DMS 273 treated with DMSO at 0.1 percent for 48 hours (cell line): Measurements from ENCODE around the gene RPA1.
A peak's percentile ranks its signal among the peaks of the same experiment; 100 is the strongest.
"Not testable (repeated sequence)": the region's sequence is repeated elsewhere in the genome, so short reads cannot be mapped to it uniquely, and the experiment has no call there.

Experiments used
- DNase-seq: peaks from one replicate; lab custom pipeline; 2025; lab: John Stamatoyannopoulos, UW

RPA1 gene

GRCh38 chr17:1880851-1881630 is 51.2 kb downstream of the RPA1 start:
- no peak for DNase-seq

- DNase-seq: no peak
Measured at GRCh38 chr17:1882836-1883235, 53.0 kb downstream of the RPA1 start.

GRCh38 chr17:1883536-1883935 is 53.7 kb downstream of the RPA1 start:
- no peak for DNase-seq

- DNase-seq: no peak
Measured at GRCh38 chr17:1888741-1889140, 58.9 kb downstream of the RPA1 start.

GRCh38 chr17:1890758-1891450 is 61.1 kb downstream of the RPA1 start:
- no peak for DNase-seq

GRCh38 chr17:1894753-1895339 is 65.0 kb downstream of the RPA1 start:
- no peak for DNase-seq

- not testable (repeated sequence) for DNase-seq
Measured at GRCh38 chr17:1895479-1895878, 65.7 kb downstream of the RPA1 start.

- DNase-seq: no peak
Measured at GRCh38 chr17:1896243-1897104, 66.7 kb downstream of the RPA1 start.

GRCh38 chr17:1897105-1897656 is 67.4 kb downstream of the RPA1 start:
- no peak for DNase-seq

GRCh38 chr17:1898332-1898731 is 68.5 kb downstream of the RPA1 start:
- no peak for DNase-seq

- DNase-seq: no peak
Measured at GRCh38 chr17:1898872-1899271, 69.1 kb downstream of the RPA1 start.

GRCh38 chr17:1899403-1900000 is 69.7 kb downstream of the RPA1 start:
- DNase-seq: no peak

GRCh38 chr17:1904273-1905182 is 74.7 kb downstream of the RPA1 start:
- no peak for DNase-seq

GRCh38 chr17:1905190-1905913 is 75.5 kb downstream of the RPA1 start:
- DNase-seq: no peak

GRCh38 chr17:1906662-1907101 is 76.9 kb downstream of the RPA1 start:
- DNase-seq: no peak

GRCh38 chr17:1907216-1907631 is 77.4 kb downstream of the RPA1 start:
- DNase-seq: no peak

GRCh38 chr17:1907909-1908698 is 78.3 kb downstream of the RPA1 start:
- no peak for DNase-seq

GRCh38 chr17:1908699-1909309 is 79.0 kb downstream of the RPA1 start:
- peak; percentile 26 for DNase-seq
